HG02623 (cell line): Measurements from ENCODE around the gene SPP1.

Source experiments
- ATAC-seq: cut with Tn5 transposase; IDR thresholded peaks from one replicate; pipeline ENCODE4 v1.9.1; 2021; ENCODE audit warnings: moderate library complexity; ENCODE audit not compliant: unreplicated experiment

The SPP1 gene

DNA sequence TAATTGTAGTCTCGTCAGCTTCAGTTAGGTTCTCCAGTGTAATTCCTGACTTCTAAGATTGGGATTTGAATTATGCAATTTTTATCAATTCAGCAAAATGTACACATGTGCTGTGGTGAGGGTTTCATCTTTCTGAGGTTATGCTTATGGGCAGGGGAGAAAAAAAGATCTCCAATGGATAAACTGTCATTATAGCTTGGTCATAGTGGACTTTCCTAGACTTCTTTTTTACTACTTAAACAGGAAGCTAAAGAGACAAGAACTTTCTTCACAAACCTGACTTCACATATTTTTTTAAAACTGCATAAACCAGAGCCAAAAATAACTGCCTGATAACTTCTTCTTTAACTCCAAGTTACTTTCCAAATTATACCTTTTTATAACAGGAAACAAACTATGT lies 21.7 kb upstream of the SPP1 start:
- no peak for ATAC-seq

- no peak for ATAC-seq
These were observed 19.0 kb upstream of the SPP1 start for GRCh38 chr4:87956501-87956900.

DNA sequence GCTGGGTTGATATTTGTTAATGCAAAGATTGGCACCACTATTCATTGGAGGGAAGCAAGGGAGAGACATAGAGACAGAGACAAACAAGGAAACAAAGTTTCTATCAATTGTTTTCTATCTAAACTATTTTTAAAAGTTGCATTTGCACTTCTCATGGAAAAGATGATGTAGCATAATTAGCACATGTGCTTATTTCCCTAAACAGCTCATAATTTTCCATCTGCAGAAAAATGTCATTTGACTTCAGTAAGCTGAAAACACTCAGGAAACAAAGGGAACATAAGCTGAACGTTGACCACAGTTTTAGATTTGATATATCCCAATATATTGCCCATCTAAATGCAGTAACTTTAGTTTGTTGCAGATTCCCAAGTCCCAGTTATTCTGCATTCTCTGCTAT lies 18.5 kb upstream of the SPP1 start:
- ATAC-seq: no peak

GRCh38 chr4:87961993-87962392 lies 13.5 kb upstream of the SPP1 start:
- no peak for ATAC-seq

DNA sequence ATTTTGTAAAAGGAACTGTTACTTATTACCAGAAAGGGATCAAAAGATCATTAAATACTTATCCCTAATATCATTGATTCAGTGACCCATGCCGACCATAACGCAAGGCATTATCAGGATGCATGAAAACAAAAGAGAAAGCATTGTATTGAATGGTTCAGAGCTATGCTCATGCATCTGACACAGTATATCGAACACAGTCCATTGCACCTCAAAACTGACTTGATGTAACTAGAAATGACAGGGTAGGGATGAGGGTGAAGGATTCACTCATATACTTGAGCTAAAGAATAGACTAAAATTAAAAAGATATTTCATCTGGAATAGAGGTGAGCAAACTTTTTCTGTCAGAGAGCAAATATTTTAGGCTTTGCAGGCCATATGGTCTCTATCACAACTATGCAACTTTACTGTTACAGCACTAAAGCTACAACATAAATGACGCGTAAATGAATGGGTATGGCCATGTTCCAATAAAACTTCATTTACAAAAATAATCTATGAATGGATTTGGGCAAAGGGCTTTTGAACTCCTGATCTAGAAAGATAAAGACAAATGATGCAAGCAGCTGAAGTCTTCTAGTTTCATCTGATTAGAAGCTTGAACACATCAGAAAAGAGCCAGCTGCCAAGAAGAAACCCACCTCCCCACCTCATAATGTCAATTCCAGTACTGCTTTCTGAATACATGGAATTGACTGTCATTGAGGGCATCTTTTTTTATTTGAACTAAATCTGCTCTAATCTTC lies 12.9 kb upstream of the SPP1 start:
- ATAC-seq: no peak

GRCh38 chr4:87965501-87965975 lies 10.0 kb upstream of the SPP1 start:
- ATAC-seq: no peak

DNA sequence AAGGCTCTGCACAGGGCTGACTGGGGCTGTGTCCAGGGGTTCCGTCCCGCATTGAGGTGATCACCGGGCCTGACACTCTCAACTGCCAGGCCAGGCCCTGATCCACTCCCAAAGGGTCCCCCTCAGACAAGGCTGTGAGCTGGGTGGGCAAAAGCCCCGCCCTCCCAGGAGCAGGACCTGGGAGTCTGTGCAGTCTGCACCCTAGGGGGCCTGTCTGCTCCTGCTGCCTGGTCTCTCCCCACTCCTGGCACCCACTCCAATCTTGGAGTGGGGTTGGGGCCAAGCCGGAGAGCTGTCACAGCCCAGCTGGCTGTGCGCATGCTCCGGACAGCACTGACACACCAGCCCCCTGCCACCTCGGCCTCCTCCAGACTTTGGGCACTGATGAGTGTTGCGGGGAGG lies 9.4 kb upstream of the SPP1 start:
- ATAC-seq: no peak

- ATAC-seq: no peak
These were observed 8.3 kb upstream of the SPP1 start for GRCh38 chr4:87967193-87967592.

- no peak for ATAC-seq
These were observed 5.4 kb upstream of the SPP1 start for GRCh38 chr4:87970121-87970520.

DNA sequence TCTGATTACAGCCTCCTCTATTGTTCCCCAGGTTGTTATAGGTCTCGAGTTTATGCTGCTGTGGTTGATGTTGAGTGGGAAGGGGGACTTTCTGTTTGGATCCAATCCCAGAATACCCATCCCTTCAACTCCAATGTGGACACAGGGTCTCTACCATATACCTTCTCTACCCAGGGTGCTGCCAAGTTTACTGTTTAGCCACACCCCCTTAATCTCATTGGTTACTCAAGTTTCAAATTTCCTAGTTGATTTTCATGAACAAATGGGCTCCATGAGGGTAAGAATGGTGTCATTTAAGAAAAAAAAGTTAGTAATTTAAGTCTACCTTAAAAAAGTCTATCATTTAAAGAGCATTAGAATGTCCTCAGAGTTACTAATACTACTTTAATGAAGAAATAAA lies 3.6 kb upstream of the SPP1 start:
- no peak for ATAC-seq

- peak; percentile 90 for ATAC-seq
These were observed 2.0 kb upstream of the SPP1 start for GRCh38 chr4:87973283-87974169.

DNA sequence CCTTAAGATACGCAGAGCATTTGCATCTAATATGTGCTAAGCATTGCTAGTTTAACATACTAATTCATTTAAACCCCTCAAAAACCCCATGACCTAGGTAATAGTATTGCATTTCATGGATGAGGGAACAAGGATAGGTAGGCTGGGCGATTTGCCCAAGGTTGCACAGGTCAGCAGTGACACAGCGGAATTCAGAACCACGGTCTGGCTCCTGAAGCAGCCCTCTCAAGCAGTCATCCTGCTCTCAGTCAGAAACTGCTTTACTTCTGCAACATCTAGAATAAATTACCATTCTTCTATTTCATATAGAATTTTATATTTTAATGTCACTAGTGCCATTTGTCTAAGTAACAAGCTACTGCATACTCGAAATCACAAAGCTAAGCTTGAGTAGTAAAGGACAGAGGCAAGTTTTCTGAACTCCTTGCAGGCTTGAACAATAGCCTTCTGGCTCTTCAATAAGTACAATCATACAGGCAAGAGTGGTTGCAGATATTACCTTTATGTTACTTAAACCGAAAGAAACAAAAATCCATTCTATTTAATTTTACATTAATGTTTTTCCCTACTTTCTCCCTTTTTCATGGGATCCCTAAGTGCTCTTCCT lies 555 bp upstream of the SPP1 start:
- ATAC-seq: no peak

GRCh38 chr4:87977521-87978278 lies 2.2 kb downstream of the SPP1 start:
- no peak for ATAC-seq

- no peak for ATAC-seq
These were observed 3.2 kb downstream of the SPP1 start for GRCh38 chr4:87978681-87979080.

DNA sequence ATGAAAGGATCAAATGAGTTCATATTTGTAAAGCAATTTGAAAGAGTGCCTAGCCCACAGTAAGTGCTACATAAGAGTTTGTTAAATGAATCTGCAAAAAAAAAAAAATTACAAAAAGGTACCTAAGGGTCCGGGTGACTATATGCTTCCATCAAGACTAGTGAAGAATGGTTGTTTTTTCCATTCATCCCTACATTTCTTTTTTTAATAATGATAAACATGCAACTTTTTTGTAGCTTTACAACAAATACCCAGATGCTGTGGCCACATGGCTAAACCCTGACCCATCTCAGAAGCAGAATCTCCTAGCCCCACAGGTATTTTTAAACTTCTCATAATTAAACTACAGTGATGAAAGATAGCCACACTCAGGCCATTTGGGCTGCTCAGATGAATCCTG lies 4.3 kb downstream of the SPP1 start:
- ATAC-seq: no peak

DNA sequence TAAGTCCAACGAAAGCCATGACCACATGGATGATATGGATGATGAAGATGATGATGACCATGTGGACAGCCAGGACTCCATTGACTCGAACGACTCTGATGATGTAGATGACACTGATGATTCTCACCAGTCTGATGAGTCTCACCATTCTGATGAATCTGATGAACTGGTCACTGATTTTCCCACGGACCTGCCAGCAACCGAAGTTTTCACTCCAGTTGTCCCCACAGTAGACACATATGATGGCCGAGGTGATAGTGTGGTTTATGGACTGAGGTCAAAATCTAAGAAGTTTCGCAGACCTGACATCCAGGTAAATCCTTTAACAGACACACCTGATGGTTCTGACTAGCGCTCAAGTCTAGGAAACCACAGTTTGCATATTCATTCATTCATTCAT lies 6.0 kb downstream of the SPP1 start:
- ATAC-seq: no peak

DNA sequence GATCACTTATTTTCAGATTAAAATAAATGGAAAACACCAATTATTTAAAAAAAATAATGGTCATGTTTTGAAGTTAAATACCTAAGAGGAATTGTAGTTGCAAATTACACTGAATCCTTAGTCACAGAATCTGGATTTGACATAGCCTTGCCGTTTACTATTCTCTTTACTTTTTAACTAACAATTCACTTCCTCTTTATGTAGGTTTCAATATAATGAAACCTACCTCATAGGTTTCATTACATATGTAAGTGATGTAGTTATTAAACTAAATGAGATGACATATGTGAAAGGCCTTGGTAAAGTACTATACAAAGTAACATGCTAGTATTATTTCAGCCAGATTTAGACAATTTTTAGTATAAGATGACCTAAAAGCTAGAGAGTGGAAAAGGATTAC lies 6.5 kb downstream of the SPP1 start:
- ATAC-seq: no peak

GRCh38 chr4:87982446-87983010 lies 7.0 kb downstream of the SPP1 start:
- no peak for ATAC-seq

- no peak for ATAC-seq
These were observed 8.5 kb downstream of the SPP1 start for GRCh38 chr4:87983996-87984395.

- peak; percentile 86 for ATAC-seq
These were observed 9.8 kb downstream of the SPP1 start for GRCh38 chr4:87985097-87985886.
